Keratinocyte (primary cell): Measurements from ENCODE around the gene BMP7. TPM values are rescaled to one million over a fixed set of nuclear protein-coding genes. Genes with fewer than 3 reads are reported as not detected.
"Not testable (repeated sequence)": the region's sequence is repeated elsewhere in the genome, so short reads cannot be mapped to it uniquely, and the experiment has no call there.

Source experiments
- DNase-seq: peaks from one replicate; pipeline ENCODE4 v3.0.0-alpha.2; 2011; ENCODE audit warnings: low read depth, missing footprints, low spot score
- FAIRE-seq: peaks from 2 replicates; lab custom pipeline; 2011; peaks lifted over from hg19 to GRCh38; lab: Jason Lieb, UNC
- H2AFZ ChIP-seq: 2 replicates; pipeline ENCODE4 v1.6.0; 2012; ENCODE audit warnings: low read length, control low read depth, inconsistent platforms; ENCODE audit not compliant: control insufficient read depth
- H3K27ac ChIP-seq: 2 replicates; pipeline ENCODE4 v1.5.1; 2011; ENCODE audit warnings: low read length; ENCODE audit not compliant: control insufficient read depth, insufficient read depth
- H3K27me3 ChIP-seq: 3 replicates; pipeline ENCODE4 v1.6.0; 2011; ENCODE audit warnings: low read length; ENCODE audit not compliant: control insufficient read depth, insufficient read depth; ENCODE audit errors: extremely low read depth
- H3K36me3 ChIP-seq, 2 experiments: 2 replicates in 1 of 2; 3 replicates in 1 of 2; pipeline ENCODE4 v1.5.1; 2011; ENCODE audit warnings: low read length in 2 of 2, mild to moderate bottlenecking in 1 of 2; ENCODE audit not compliant: control insufficient read depth in 2 of 2, insufficient read depth in 2 of 2; ENCODE audit errors: extremely low read depth in 1 of 2
- H3K4me1 ChIP-seq: 3 replicates; pipeline ENCODE4 v1.5.1; 2011; ENCODE audit warnings: low read length; ENCODE audit not compliant: control insufficient read depth, insufficient read depth; ENCODE audit errors: extremely low read depth
- H3K4me2 ChIP-seq: 3 replicates; pipeline ENCODE4 v1.6.0; 2011; ENCODE audit warnings: low read depth, low read length; ENCODE audit not compliant: control insufficient read depth, insufficient read depth; ENCODE audit errors: extremely low read depth
- H3K4me3 ChIP-seq, 3 experiments: fragments of 200-600 bp in 1 of 3; sonication (generic) in 1 of 3; 2 replicates in 2 of 3; 3 replicates in 1 of 3; pipeline ENCODE4 v1.5.1; 2011 to 2016; ENCODE audit warnings: low read length in 3 of 3, mild to moderate bottlenecking in 3 of 3, control low read depth in 2 of 3, inconsistent platforms in 1 of 3, low read depth in 1 of 3, mixed read lengths in 1 of 3, mixed run types in 1 of 3, moderate library complexity in 1 of 3; ENCODE audit not compliant: control insufficient read depth in 2 of 3, insufficient read depth in 2 of 3; ENCODE audit errors: extremely low read depth in 1 of 3
- H3K79me2 ChIP-seq: 2 replicates; pipeline ENCODE4 v1.6.0; 2012; ENCODE audit warnings: low read length; ENCODE audit not compliant: control insufficient read depth, insufficient read depth
- H3K9ac ChIP-seq: 3 replicates; pipeline ENCODE4 v1.6.0; 2011; ENCODE audit warnings: low read length; ENCODE audit not compliant: control insufficient read depth, insufficient read depth; ENCODE audit errors: extremely low read depth
- H3K9me1 ChIP-seq: 3 replicates; pipeline ENCODE4 v1.6.0; 2011; ENCODE audit warnings: low read length; ENCODE audit not compliant: control insufficient read depth, insufficient read depth; ENCODE audit errors: extremely low read depth
- H3K9me3 ChIP-seq: 2 replicates; pipeline ENCODE4 v1.5.1; 2012; ENCODE audit warnings: low read depth, low read length; ENCODE audit not compliant: control insufficient read depth
- H4K20me1 ChIP-seq: 3 replicates; pipeline ENCODE4 v1.6.0; 2011; ENCODE audit warnings: low read length; ENCODE audit not compliant: control insufficient read depth, insufficient read depth; ENCODE audit errors: extremely low read depth
- CTCF ChIP-seq, 3 experiments: IDR thresholded peaks in 1 of 3; conservative IDR thresholded peaks in 1 of 3; optimal IDR thresholded peaks in 1 of 3; 2 replicates in 2 of 3; 3 replicates in 1 of 3; pipeline versions ENCODE3 to v1.5.1; 2011; ENCODE audit warnings: low read length in 3 of 3, mild to moderate bottlenecking in 3 of 3, moderate library complexity in 2 of 3, control low read depth in 1 of 3, inconsistent platforms in 1 of 3; ENCODE audit not compliant: insufficient read depth in 2 of 3; ENCODE audit errors: extremely low read depth in 1 of 3
- EZH2 ChIP-seq: IDR thresholded peaks from one replicate; pipeline ENCODE4 v1.6.1; 2012; ENCODE audit warnings: inconsistent platforms, mild to moderate bottlenecking, low read length, moderate library complexity
- dilution Hi-C: fragments of 300-500 bp; cut with MboI; formaldehyde crosslinking; loops from one replicate; pipeline ENCODE4 v1.7.0; 2020; ENCODE audit warnings: low sequenced_read_pairs; ENCODE audit not compliant: extremely low pct_ligation_motif_present
- polyA plus RNA-seq, 5 experiments: library from polyadenylated mRNA; depleted of rRNA in 3 of 5; stranded (reverse) in 3 of 5; stranded (forward) in 1 of 5; unstranded in 1 of 5; fragments of >200 nt; gene quantifications; 1 replicate in 1 of 5; 2 replicates in 3 of 5; 3 replicates in 1 of 5; pipeline versions ENCODE4 v1.2.1 to v1.2.3, GENCODE V29; 2011 to 2012; ENCODE audit warnings: missing spikeins in 2 of 5, low read depth in 1 of 5, low replicate concordance in 1 of 5

The BMP7 gene
- polyA plus RNA-seq, 1 donor (not counting 4 experiments of a cell fraction or from before 2014, with no cell fraction given): 0.29 TPM

GRCh38 chr20:57264908-57265335 lies 1.5 kb downstream of the BMP7 start:
- TF ChIP-seq EZH2: peak; percentile 68
- H3K4me3 ChIP-seq, H3K9ac ChIP-seq, H3K9me3 ChIP-seq, DNase-seq, H2AFZ ChIP-seq, H3K9me1 ChIP-seq, H3K27ac ChIP-seq, H4K20me1 ChIP-seq, H3K4me1 ChIP-seq, H3K4me2 ChIP-seq, FAIRE-seq, H3K36me3 ChIP-seq, dilution Hi-C loops, H3K79me2 ChIP-seq: not testable (repeated sequence)
- H3K27me3 ChIP-seq: peaks cover 99% of the 10 kb centered on the region

- TF ChIP-seq CTCF (optimal IDR thresholded peaks at IDR 0.05 in 1 of 3, IDR thresholded peaks at IDR 0.05 in 1 of 3, conservative IDR thresholded peaks at IDR 0.05 in 1 of 3; ENCODE audit: extremely low read depth in 1 of 3, insufficient read depth in 2 of 3, low read length in 3 of 3) (no peak), EZH2 (peak; percentile 64)
- dilution Hi-C loops: no loop called here
- Histone ChIP-seq H3K36me3 (no peaks in the 10 kb centered on the region), H4K20me1 (peaks cover 2% of the 10 kb centered on the region), H3K4me3 (no peak overlapping the region), H3K4me1 (peaks cover 6% of the 10 kb centered on the region), H3K27ac (no peak overlapping the region), H3K9ac (no peak overlapping the region), H3K4me2 (no peak overlapping the region), H3K79me2 (no peaks in the 10 kb centered on the region), H3K9me1 (no peaks in the 10 kb centered on the region), H3K9me3 (no peaks in the 10 kb centered on the region), H2AFZ (no peak overlapping the region), H3K27me3 (peaks cover 99% of the 10 kb centered on the region)
- no peak for FAIRE-seq
- DNase-seq: no peak
Measured at GRCh38 chr20:57263801-57264792, 2.3 kb downstream of the BMP7 start.
